Osteoblast (primary cell): ENCODE data around the gene VSTM2B. TPM values are rescaled to one million over a fixed set of nuclear protein-coding genes. Genes with fewer than 3 reads are reported as not detected.

ENCODE experiments used
- DNase-seq: peaks from one replicate; pipeline ENCODE4 v3.0.0; 2011; ENCODE audit warnings: low spot score, mixed read lengths; ENCODE audit not compliant: insufficient read length; ENCODE audit errors: missing footprints
- H2AFZ ChIP-seq: 2 replicates; pipeline ENCODE4 v1.6.0; 2011; ENCODE audit warnings: mild to moderate bottlenecking, low read length
- H3K27ac ChIP-seq: 2 replicates; pipeline ENCODE4 v1.5.1; 2011; ENCODE audit warnings: mild to moderate bottlenecking, low read depth, low read length, moderate library complexity
- H3K27me3 ChIP-seq: 2 replicates; pipeline ENCODE4 v1.6.0; 2012; ENCODE audit warnings: mild to moderate bottlenecking, control low read depth, inconsistent platforms, low read length, moderate library complexity; ENCODE audit not compliant: insufficient read depth
- H3K36me3 ChIP-seq: 2 replicates; pipeline ENCODE4 v1.5.1; 2011; ENCODE audit warnings: mild to moderate bottlenecking, low read length, control low read depth, moderate library complexity; ENCODE audit not compliant: insufficient read depth
- H3K4me1 ChIP-seq: 2 replicates; pipeline ENCODE4 v1.5.1; 2011; ENCODE audit warnings: mild to moderate bottlenecking, low read length, control low read depth, moderate library complexity; ENCODE audit not compliant: insufficient read depth
- H3K4me2 ChIP-seq: 2 replicates; pipeline ENCODE4 v1.6.0; 2011; ENCODE audit warnings: mild to moderate bottlenecking, low read length; ENCODE audit not compliant: insufficient read depth
- H3K4me3 ChIP-seq: fragments of 200-600 bp; sonication (generic); 3 replicates; pipeline ENCODE4 v1.5.1; 2012; ENCODE audit warnings: mild to moderate bottlenecking, low read length, inconsistent platforms; ENCODE audit not compliant: insufficient read depth
- H3K79me2 ChIP-seq: 2 replicates; pipeline ENCODE4 v1.6.0; 2012; ENCODE audit warnings: mild to moderate bottlenecking, low read length, control low read depth, inconsistent platforms; ENCODE audit not compliant: insufficient read depth
- H3K9me3 ChIP-seq: 2 replicates; pipeline ENCODE4 v1.5.1; 2011; ENCODE audit warnings: low read depth, low read length, control low read depth
- H4K20me1 ChIP-seq: 2 replicates; pipeline ENCODE4 v1.6.0; 2012; ENCODE audit warnings: mild to moderate bottlenecking, low read length, control low read depth; ENCODE audit not compliant: insufficient read depth
- total RNA-seq: library from RNA; depleted of rRNA; stranded (reverse); fragments of >200 nt; gene quantifications from 2 replicates; pipeline ENCODE4 v1.2.3, GENCODE V29; 2012
- TF ChIP-seq, protein P1 (sequence below): IDR thresholded peaks from 2 replicates; pipeline ENCODE4 v1.5.1; 2011; ENCODE audit warnings: mild to moderate bottlenecking, low read depth, low read length, moderate library complexity; ENCODE audit errors: extremely low read depth

The VSTM2B gene
- total RNA-seq, 1 donor = not detected

GRCh38 chr19:29606420-29606747, 80.6 kb downstream of the VSTM2B start:
- H4K20me1 ChIP-seq = no peaks in the 10 kb centered on the region
- peaks cover 12% of the 10 kb centered on the region for H3K4me1 ChIP-seq
- TF ChIP-seq, protein P1, sequence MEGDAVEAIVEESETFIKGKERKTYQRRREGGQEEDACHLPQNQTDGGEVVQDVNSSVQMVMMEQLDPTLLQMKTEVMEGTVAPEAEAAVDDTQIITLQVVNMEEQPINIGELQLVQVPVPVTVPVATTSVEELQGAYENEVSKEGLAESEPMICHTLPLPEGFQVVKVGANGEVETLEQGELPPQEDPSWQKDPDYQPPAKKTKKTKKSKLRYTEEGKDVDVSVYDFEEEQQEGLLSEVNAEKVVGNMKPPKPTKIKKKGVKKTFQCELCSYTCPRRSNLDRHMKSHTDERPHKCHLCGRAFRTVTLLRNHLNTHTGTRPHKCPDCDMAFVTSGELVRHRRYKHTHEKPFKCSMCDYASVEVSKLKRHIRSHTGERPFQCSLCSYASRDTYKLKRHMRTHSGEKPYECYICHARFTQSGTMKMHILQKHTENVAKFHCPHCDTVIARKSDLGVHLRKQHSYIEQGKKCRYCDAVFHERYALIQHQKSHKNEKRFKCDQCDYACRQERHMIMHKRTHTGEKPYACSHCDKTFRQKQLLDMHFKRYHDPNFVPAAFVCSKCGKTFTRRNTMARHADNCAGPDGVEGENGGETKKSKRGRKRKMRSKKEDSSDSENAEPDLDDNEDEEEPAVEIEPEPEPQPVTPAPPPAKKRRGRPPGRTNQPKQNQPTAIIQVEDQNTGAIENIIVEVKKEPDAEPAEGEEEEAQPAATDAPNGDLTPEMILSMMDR = no peak

DNA sequence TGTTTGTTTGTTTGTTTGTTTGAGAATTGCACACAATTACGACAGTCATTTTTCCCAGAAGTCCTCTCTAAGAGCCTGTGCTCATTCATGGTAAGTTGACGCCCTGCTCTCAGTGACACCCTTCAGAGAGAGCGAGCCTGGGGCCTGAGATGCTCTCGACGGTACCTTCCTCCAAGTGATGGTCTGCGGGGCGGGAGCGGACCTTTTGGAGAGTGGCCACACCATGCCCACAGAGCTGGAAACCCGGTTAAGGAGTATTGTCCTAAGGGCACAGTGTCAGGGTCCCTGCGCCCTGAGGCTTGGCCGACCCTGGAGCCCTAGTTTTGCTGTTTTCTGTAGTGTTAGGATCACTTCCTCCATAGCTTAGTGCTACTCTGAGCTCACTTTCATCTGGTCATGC, 83.8 kb downstream of the VSTM2B start:
- TF ChIP-seq, protein P1 = no peak
- Histone ChIP-seq H3K36me3 (peaks cover 45% of the 10 kb centered on the region), H3K27me3 (no peaks in the 10 kb centered on the region)

More at GRCh38 chr19:29606420-29606747, 80.6 kb downstream of the VSTM2B start:
- Histone ChIP-seq H3K36me3 (peaks cover 15% of the 10 kb centered on the region), H2AFZ (peak overlapping the region; percentile 99), H3K27ac (peak overlapping the region; percentile 97), H3K9me3 (no peaks in the 10 kb centered on the region), H3K4me2 (peak overlapping the region; percentile 95), H3K4me3 (peak overlapping the region; percentile 92), H3K27me3 (no peaks in the 10 kb centered on the region), H3K79me2 (peaks cover 20% of the 10 kb centered on the region)
- DNase-seq = no peak

DNA sequence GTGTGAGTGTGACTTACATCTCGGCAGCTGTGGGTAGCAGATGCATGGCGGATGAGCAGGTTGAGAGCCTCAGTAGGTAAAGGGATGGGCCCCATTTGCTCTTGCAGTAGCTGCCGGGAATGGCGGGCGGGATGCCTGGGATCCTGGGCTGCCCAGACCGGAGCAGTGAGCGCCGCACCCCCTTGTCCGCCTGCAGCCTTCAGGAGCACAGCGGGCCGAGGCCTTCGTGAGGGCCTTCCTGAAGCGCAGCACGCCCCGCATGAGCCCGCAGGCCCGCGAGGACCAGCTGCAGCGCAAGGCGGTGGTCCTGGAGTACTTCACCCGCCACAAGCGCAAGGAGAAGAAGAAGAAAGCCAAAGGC, 84.4 kb downstream of the VSTM2B start:
- Histone ChIP-seq H3K4me1 (peaks cover 10% of the 10 kb centered on the region), H3K36me3 (peaks cover 50% of the 10 kb centered on the region), H3K79me2 (peaks cover 20% of the 10 kb centered on the region), H3K4me2 (no peak overlapping the region), H4K20me1 (no peaks in the 10 kb centered on the region), H3K9me3 (no peaks in the 10 kb centered on the region), H3K27me3 (no peaks in the 10 kb centered on the region), H2AFZ (no peak overlapping the region), H3K4me3 (no peak overlapping the region), H3K27ac (no peak overlapping the region)
- peak; percentile 4 for DNase-seq
- TF ChIP-seq, protein P1 = no peak

More for the DNA sequence above, 83.8 kb downstream of the VSTM2B start:
- H3K27ac ChIP-seq = no peak overlapping the region
- H3K79me2 ChIP-seq = peaks cover 20% of the 10 kb centered on the region
- peaks cover 12% of the 10 kb centered on the region for H3K4me1 ChIP-seq
- H3K4me2 ChIP-seq = no peak overlapping the region
- no peak overlapping the region for H3K4me3 ChIP-seq
- no peaks in the 10 kb centered on the region for H4K20me1 ChIP-seq
- H2AFZ ChIP-seq = no peak overlapping the region
- no peaks in the 10 kb centered on the region for H3K9me3 ChIP-seq
- peak; percentile 42 for DNase-seq

DNA sequence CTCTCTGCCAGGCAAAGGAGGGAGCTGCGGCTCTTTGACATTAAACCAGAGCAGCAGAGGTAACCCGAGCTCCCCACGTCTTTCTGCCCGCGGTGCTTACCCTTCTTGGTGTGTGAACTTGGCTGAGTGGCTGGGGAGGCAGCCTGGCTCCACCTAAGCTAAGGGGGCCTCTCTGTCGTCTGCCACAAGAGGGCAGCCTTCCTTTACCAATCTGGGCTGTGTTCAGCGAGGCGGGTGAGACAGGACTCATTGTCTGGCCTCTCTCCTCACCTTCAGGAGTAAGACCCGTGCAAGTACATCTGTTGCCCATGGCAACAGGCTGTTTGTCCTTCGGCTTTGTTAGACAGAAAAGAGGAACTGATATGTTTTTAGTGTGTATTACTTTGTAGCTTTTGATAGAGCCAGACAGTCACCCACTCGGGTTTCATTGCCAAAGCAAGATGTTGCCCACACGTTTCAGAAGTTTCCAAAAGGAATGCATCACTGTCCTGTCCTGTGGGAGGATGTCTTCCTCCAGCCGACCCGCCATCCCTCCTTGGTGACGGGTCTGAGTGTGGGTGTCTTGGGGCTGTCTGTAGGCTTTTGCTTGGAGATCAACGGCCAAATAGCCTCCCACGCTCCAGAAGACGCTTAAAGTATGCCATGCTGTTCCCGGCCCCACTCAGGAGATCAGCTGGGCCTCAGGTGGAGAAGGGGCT, 84.9 kb downstream of the VSTM2B start:
- TF ChIP-seq, protein P1 = peak; percentile 87
- Histone ChIP-seq H3K36me3 (peaks cover 55% of the 10 kb centered on the region), H3K27ac (peak overlapping the region; percentile 3), H2AFZ (no peak overlapping the region), H4K20me1 (no peaks in the 10 kb centered on the region), H3K4me2 (no peak overlapping the region), H3K4me3 (no peak overlapping the region), H3K79me2 (peaks cover 17% of the 10 kb centered on the region), H3K9me3 (no peaks in the 10 kb centered on the region), H3K27me3 (no peaks in the 10 kb centered on the region), H3K4me1 (peaks cover 6% of the 10 kb centered on the region)
- peak; percentile 97 for DNase-seq
